GM13976 (cell line): ENCODE data around the gene DNAJC10.

Experiments used
- DNase-seq: peaks from one replicate; pipeline ENCODE4 v3.0.0; 2012; ENCODE audit warnings: low spot score
- CTCF ChIP-seq: IDR thresholded peaks from 2 replicates; pipeline ENCODE4 v1.5.1; 2012; ENCODE audit warnings: borderline replicate concordance, mild to moderate bottlenecking; ENCODE audit not compliant: insufficient read depth; ENCODE audit errors: extremely low read depth, missing control alignments, control extremely low read depth
- in situ Hi-C: fragments of 300-500 bp; cut with MboI; formaldehyde crosslinking; loops from one replicate; pipeline ENCODE4 v1.12.0; 2022; ENCODE audit warnings: low sequenced_read_pairs, mixed read lengths, inconsistent platforms; ENCODE audit not compliant: unreplicated experiment

Gene DNAJC10

GRCh38 chr2:182817558-182817957, 101.5 kb downstream of the DNAJC10 start:
- no peak for DNase-seq
- in situ Hi-C loops, result no loop called here
- no peak for TF ChIP-seq CTCF

GRCh38 chr2:182818501-182818900, 102.4 kb downstream of the DNAJC10 start:
- no peak for TF ChIP-seq CTCF
- in situ Hi-C loops, result no loop called here
- no peak for DNase-seq

GRCh38 chr2:182818925-182819324, 102.9 kb downstream of the DNAJC10 start:
- no peak for TF ChIP-seq CTCF
- in situ Hi-C loops, result no loop called here
- DNase-seq, result no peak

GRCh38 chr2:182819412-182819811, 103.4 kb downstream of the DNAJC10 start:
- no peak for TF ChIP-seq CTCF
- in situ Hi-C loops, result no loop called here
- DNase-seq, result no peak

GRCh38 chr2:182821182-182821581, 105.1 kb downstream of the DNAJC10 start:
- TF ChIP-seq CTCF, result no peak
- DNase-seq, result no peak
- in situ Hi-C loops, result no loop called here

GRCh38 chr2:182822733-182823132, 106.7 kb downstream of the DNAJC10 start:
- in situ Hi-C loops, result no loop called here
- no peak for DNase-seq
- TF ChIP-seq CTCF, result no peak

- in situ Hi-C loops, result no loop called here
- DNase-seq, result no peak
- no peak for TF ChIP-seq CTCF
Observed at GRCh38 chr2:182824056-182824766, 108.2 kb downstream of the DNAJC10 start.
